Measurements from ENCODE around the gene EMP3. TPM values are rescaled to one million over a fixed set of nuclear protein-coding genes. Genes with fewer than 3 reads are reported as not detected.

Gene EMP3
- total and polyA plus RNA-seq, 9 of the 15 experiments (the other 6 are each of a cell fraction or from before 2014, with no cell fraction given) = 123 to 386 (median 296) TPM

DNA sequence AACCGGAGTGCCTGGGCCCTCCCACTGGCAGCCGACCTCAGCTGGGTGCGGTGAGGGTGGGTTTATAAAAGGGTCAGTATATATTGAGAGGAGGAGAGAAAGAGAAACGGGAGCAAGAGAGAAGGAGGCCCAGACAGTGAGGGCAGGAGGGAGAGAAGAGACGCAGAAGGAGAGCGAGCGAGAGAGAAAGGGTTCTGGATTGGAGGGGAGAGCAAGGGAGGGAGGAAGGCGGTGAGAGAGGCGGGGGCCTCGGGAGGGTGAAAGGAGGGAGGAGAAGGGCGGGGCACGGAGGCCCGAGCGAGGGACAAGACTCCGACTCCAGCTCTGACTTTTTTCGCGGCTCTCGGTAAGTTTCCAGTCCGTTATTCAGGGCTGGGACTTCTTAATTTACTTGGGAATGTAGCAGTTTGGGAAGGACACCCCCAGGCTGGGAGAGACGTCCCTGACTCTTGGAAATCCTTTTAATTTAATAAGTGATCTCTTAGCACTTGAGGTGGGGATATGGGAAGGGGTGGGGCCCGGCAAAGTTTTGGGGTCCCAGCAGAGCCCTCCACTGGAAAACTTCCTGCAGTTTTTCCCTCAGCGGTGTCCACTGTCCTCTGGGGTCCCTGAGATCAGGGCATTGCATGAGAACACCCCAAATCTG, at the start of gene EMP3 (continued):
- TF ChIP-seq, protein P1, sequence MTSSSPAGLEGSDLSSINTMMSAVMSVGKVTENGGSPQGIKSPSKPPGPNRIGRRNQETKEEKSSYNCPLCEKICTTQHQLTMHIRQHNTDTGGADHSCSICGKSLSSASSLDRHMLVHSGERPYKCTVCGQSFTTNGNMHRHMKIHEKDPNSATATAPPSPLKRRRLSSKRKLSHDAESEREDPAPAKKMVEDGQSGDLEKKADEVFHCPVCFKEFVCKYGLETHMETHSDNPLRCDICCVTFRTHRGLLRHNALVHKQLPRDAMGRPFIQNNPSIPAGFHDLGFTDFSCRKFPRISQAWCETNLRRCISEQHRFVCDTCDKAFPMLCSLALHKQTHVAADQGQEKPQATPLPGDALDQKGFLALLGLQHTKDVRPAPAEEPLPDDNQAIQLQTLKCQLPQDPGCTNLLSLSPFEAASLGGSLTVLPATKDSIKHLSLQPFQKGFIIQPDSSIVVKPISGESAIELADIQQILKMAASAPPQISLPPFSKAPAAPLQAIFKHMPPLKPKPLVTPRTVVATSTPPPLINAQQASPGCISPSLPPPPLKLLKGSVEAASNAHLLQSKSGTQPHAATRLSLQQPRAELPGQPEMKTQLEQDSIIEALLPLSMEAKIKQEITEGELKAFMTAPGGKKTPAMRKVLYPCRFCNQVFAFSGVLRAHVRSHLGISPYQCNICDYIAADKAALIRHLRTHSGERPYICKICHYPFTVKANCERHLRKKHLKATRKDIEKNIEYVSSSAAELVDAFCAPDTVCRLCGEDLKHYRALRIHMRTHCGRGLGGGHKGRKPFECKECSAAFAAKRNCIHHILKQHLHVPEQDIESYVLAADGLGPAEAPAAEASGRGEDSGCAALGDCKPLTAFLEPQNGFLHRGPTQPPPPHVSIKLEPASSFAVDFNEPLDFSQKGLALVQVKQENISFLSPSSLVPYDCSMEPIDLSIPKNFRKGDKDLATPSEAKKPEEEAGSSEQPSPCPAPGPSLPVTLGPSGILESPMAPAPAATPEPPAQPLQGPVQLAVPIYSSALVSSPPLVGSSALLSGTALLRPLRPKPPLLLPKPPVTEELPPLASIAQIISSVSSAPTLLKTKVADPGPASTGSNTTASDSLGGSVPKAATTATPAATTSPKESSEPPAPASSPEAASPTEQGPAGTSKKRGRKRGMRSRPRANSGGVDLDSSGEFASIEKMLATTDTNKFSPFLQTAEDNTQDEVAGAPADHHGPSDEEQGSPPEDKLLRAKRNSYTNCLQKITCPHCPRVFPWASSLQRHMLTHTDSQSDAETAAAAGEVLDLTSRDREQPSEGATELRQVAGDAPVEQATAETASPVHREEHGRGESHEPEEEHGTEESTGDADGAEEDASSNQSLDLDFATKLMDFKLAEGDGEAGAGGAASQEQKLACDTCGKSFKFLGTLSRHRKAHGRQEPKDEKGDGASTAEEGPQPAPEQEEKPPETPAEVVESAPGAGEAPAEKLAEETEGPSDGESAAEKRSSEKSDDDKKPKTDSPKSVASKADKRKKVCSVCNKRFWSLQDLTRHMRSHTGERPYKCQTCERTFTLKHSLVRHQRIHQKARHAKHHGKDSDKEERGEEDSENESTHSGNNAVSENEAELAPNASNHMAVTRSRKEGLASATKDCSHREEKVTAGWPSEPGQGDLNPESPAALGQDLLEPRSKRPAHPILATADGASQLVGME (CRISPR knock-in tag; IDR thresholded peaks at IDR 0.05) = no peak
- TF ChIP-seq, protein P2, sequence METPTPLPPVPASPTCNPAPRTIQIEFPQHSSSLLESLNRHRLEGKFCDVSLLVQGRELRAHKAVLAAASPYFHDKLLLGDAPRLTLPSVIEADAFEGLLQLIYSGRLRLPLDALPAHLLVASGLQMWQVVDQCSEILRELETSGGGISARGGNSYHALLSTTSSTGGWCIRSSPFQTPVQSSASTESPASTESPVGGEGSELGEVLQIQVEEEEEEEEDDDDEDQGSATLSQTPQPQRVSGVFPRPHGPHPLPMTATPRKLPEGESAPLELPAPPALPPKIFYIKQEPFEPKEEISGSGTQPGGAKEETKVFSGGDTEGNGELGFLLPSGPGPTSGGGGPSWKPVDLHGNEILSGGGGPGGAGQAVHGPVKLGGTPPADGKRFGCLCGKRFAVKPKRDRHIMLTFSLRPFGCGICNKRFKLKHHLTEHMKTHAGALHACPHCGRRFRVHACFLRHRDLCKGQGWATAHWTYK (CRISPR knock-in tag; IDR thresholded peaks at IDR 0.05) = no peak
- TF ChIP-seq, protein P3, sequence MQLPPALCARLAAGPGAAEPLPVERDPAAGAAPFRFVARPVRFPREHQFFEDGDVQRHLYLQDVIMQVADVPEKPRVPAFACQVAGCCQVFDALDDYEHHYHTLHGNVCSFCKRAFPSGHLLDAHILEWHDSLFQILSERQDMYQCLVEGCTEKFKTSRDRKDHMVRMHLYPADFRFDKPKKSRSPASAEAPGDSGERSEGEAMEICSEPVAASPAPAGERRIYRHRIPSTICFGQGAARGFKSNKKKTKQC (CRISPR knock-in tag; IDR thresholded peaks at IDR 0.05) = no peak
- TF ChIP-seq ZBTB17 (CRISPR knock-in tag; IDR thresholded peaks at IDR 0.05) (no peak), E2F3 (CRISPR knock-in tag; IDR thresholded peaks at IDR 0.05) (no peak), E2F1 (CRISPR knock-in tag; IDR thresholded peaks at IDR 0.05) (no peak), NBN (IDR thresholded peaks at IDR 0.05; ENCODE audit: low read depth) (peak; percentile 93), ZC3H4 (CRISPR knock-in tag; IDR thresholded peaks at IDR 0.05; ENCODE audit: borderline replicate concordance) (no peak), BCL6 (CRISPR knock-in tag; IDR thresholded peaks at IDR 0.05) (no peak), L3MBTL2 (IDR thresholded peaks at IDR 0.05) (peak; percentile 14; the same call in 1 of the 2 replicates), ZNF79 (CRISPR knock-in tag; IDR thresholded peaks at IDR 0.05; ENCODE audit: low read depth) (no peak), DNMT1 (IDR thresholded peaks at IDR 0.05) (0 out of 2 replicates have a peak, but pooled peaks have one; percentile 40), ZBTB33 (CRISPR knock-in tag; IDR thresholded peaks at IDR 0.05) (no peak)
- TF ChIP-seq, protein P4, sequence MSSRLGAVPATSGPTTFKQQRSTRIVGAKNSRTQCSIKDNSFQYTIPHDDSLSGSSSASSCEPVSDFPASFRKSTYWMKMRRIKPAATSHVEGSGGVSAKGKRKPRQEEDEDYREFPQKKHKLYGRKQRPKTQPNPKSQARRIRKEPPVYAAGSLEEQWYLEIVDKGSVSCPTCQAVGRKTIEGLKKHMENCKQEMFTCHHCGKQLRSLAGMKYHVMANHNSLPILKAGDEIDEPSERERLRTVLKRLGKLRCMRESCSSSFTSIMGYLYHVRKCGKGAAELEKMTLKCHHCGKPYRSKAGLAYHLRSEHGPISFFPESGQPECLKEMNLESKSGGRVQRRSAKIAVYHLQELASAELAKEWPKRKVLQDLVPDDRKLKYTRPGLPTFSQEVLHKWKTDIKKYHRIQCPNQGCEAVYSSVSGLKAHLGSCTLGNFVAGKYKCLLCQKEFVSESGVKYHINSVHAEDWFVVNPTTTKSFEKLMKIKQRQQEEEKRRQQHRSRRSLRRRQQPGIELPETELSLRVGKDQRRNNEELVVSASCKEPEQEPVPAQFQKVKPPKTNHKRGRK (tag; IDR thresholded peaks at IDR 0.05) = no peak

All from K562 (cell line).